Activated CD4-positive, CD25-positive, alpha-beta regulatory T cell treated with anti-CD3 and anti-CD28 coated beads, Interleukin-2, amount 50 U/mL, for 72 hours (primary cell): ENCODE measurements around the gene RPP21.
"Not testable (repeated sequence)": the region's sequence is repeated elsewhere in the genome, so short reads cannot be mapped to it uniquely, and the experiment has no call there.

Experiments used
- DNase-seq: peaks from one replicate; pipeline ENCODE4 v3.0.0; 2021

The RPP21 gene

GRCh38 chr6:30331981-30332380, 13.0 kb upstream of the RPP21 start:
- DNase-seq, result no peak

- DNase-seq, result no peak
Observed at GRCh38 chr6:30334075-30334783, 10.7 kb upstream of the RPP21 start.

GRCh38 chr6:30340589-30341054, 4.3 kb upstream of the RPP21 start:
- DNase-seq, result no peak

GRCh38 chr6:30341218-30341617, 3.7 kb upstream of the RPP21 start:
- no peak for DNase-seq

- DNase-seq, result no peak
Observed at GRCh38 chr6:30341728-30342127, 3.2 kb upstream of the RPP21 start.

- no peak for DNase-seq
Observed at GRCh38 chr6:30344191-30344867, 627 bp upstream of the RPP21 start.

GRCh38 chr6:30345852-30346251, 896 bp downstream of the RPP21 start:
- no peak for DNase-seq

- no peak for DNase-seq
Observed at GRCh38 chr6:30348957-30349356, 4.0 kb downstream of the RPP21 start.

GRCh38 chr6:30349421-30350177, 4.6 kb downstream of the RPP21 start:
- no peak for DNase-seq

GRCh38 chr6:30350524-30350923, 5.6 kb downstream of the RPP21 start:
- no peak for DNase-seq

GRCh38 chr6:30352550-30352949, 7.6 kb downstream of the RPP21 start:
- DNase-seq, result no peak

- no peak for DNase-seq
Observed at GRCh38 chr6:30355281-30355680, 10.3 kb downstream of the RPP21 start.

GRCh38 chr6:30356536-30356935, 11.6 kb downstream of the RPP21 start:
- no peak for DNase-seq

- DNase-seq, result peak; percentile 45
Observed at GRCh38 chr6:30357678-30358540, 13.0 kb downstream of the RPP21 start.

- DNase-seq, result no peak
Observed at GRCh38 chr6:30359276-30359675, 14.3 kb downstream of the RPP21 start.

GRCh38 chr6:30360139-30360538, 15.2 kb downstream of the RPP21 start:
- DNase-seq, result no peak

- no peak for DNase-seq
Observed at GRCh38 chr6:30361661-30362060, 16.7 kb downstream of the RPP21 start.

- DNase-seq, result no peak
Observed at GRCh38 chr6:30363459-30363858, 18.5 kb downstream of the RPP21 start.

- DNase-seq, result no peak
Observed at GRCh38 chr6:30364591-30364990, 19.6 kb downstream of the RPP21 start.

- DNase-seq, result not testable (repeated sequence)
Observed at GRCh38 chr6:30369280-30369679, 24.3 kb downstream of the RPP21 start.

GRCh38 chr6:30378290-30378937, 33.5 kb downstream of the RPP21 start:
- DNase-seq, result no peak

- no peak for DNase-seq
Observed at GRCh38 chr6:30380464-30380863, 35.5 kb downstream of the RPP21 start.
